Limb (tissue), 2 donors: ENCODE results near the gene CYGB.
A peak's percentile ranks its signal among the peaks of the same experiment; 100 is the strongest.
"Not testable (repeated sequence)": the region's sequence is repeated elsewhere in the genome, so short reads cannot be mapped to it uniquely, and the experiment has no call there.

ENCODE experiments used
- DNase-seq, 2 donors: peaks; one replicate each; pipeline ENCODE4 v3.0.0-alpha.2; 2016; ENCODE audit errors: extremely low spot score in 2 of 2

Gene CYGB

DNA sequence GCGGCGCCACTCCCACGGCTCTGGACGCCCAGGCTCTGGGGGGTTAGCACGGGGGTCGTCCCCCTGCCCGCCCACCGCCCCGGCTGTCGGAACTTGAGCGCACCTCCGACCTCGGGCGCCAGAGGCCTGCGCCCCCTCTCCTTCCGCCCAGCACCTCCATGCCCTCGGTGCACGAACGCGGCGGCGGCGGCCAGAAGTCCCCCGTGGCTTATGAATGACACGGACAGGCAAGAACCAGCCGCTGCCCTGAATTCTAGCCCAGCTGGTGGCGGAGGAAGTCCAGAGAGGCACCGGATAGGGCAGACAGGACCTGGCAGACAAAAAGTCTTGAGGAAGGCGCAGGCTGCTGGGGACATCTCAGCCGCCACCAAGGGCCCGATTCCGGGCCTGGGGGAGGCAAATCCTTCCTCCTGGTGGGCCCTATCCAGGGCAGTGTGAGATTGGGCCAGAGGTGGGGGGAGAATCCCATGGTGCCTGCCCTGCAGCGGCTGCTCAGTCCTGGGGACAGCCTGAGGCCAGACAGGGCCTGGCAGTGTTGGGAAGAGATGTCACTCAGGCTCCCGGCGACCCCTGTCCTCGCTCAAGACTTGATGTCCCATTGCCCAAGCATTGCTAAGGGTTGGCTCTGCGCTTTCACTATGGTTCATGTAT lies 897 bp upstream of the CYGB start:
- no peak for DNase-seq

DNA sequence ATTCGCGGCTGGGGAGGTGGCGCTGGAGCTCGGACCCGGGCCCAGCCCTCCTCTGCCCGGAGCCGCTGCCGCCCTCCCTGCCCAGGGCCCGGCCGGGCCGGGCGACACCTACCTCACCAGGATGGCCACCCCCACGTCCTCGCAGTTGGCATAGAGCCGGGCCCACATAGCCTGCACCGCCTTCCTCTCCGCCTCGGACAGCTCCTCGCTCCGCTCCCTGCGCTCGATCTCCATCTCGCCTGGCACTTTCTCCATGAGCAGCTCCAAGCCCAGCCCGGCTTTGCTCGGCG lies 276 bp downstream of the CYGB start:
- no peak for DNase-seq

DNA sequence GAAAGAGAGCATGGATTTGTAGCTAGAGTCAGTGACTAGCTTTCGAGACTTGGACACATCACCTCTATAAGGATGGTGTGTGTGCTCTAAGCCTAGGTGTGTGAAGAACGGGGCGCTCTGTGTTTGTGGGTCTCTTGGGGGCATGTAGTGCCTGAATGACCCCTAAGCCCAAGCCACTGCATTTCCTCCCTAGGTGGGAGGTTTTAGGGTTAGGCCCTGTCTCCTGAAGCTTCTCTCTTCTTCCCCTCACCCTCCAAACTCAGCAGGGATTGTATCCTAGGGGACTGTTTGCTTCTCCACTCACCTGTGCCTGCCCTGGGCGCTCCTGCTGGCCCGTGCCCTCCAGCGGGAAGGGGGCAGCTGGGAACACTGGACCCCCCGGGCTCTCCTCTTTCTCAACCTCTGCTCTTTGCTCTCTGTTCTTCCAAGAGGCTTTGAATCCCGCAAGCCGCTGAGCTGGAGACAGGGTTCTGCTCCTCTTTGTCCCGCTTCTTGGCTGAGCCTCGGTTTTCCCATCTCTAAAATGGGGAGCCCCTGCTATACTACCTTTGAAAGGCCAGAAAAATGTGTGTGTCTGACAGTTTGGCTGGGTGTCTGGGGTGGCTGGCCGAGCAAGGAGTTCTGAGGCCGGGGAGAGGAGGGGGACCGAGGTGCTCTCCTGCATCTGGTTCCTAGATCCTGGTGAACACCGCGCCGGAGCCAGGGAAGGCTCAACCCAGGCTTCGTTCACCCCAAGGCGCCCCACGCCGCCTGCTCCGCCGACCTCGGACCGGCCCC lies 810 bp downstream of the CYGB start:
- DNase-seq, result peak in 1 of 2 donors; percentile 26

DNA sequence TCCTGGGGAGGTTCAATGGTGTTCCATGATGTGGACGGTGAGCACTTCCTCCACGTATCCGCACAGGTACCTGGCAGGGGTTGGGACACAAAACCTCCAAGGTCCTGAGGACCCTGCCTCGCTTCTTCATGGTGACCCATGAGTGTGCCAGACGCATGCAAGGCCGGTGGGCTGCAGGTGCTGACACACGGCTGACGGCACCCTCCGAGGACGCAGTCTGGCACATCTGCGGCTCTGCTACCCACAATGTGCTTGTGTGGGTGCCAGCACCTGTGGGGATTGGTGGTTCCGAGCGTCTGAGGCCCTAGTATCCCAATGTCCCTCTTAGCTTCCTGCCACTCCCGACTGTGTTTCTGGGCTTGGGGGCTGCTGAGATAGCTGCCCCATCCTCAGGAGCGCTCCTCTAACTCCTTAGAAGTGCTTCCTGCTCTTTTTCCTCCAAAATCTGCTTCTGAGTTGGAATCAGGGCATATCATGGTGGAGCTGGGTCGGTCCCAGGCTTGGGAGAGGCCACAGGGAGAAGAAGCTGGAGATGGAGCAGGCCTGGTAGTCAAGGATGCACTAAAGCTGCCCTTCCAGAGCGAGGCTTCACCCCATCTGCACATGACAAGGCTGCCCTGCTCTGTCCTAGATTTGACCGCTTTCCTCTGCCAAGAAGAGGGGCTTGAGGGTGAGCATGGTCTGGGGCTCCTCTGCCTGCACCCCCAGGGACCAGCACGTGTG lies 1.6 kb downstream of the CYGB start:
- peak in 1 of 2 donors; percentile 21 for DNase-seq

DNA sequence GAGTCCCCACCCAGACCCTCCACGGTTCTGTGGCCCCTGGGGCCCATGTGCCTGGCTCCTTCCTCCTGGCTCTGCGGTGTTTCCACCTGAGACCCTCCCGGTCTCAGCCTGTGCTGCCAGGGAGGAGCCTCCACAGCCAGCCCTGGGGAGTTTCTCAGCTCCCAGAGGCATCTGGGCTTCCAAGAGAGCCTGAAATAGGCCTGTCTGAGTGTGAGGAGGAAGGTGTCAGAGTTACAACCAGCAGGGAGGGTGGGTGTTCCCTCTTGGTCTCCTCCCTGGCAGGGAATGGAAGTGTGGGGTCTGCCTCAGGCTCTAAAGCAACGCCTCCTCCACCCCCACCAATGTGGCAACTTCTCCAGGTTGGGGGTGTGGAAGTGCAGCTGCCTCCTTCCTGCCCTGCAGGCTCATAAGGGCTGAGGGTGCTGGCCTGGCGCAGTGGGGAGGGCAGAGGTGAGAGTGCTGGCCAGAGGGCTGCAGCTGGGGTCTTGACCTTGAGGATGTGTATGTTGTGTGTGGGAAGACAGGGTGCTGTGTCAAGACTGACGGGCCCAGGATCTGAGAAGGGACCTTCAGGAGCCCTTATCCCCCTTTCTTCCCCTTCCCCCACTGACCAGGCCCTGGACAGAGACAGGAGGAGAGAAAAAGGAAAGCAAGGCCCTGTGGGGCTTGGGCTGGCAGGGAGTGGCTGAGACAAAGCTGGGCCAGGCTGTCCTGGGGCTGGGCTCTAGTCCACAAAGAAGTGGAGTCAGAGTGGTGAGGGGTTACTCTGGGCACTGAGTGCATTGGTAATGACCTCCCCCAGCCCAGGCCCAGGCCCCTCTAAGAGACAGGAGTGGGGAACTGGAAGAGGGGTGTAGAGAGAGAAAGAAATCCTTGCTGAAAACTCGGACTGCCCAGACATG lies 2.4 kb downstream of the CYGB start:
- DNase-seq, result no peak

DNA sequence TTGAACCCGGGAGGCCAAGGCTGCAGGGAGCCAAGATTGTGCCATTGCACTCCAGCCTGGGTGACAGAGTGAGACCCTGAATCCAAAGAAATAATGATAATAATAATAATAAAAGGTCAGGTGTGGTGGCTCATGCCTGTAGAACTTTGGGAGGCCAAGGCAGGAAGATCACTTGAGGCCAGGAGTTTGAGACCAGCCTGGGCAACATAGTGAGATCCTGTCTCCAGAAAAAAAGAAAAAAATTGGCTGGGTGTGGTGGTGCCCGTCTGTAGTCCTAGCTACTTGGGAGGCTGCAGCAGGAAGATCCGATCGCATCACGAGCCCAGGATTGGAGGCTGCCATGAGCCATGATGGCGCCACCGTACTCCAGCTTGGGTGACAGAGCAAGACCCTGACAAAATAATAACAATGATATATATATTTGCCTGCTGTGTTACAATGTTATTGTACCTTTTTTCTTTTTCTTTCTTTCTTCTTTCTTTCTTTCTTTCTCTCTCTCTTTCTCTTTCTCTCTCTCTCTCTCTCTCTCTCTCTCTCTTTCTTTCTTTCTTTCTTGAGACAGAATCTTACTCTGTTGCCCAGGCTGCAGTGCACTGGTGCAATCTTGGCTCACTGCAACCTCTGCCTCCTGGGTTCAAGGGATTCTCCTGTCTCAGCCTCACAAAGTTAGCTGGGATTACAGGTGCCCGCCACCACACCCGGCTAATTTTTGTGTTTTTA lies 3.7 kb downstream of the CYGB start:
- DNase-seq, result not testable (repeated sequence)

DNA sequence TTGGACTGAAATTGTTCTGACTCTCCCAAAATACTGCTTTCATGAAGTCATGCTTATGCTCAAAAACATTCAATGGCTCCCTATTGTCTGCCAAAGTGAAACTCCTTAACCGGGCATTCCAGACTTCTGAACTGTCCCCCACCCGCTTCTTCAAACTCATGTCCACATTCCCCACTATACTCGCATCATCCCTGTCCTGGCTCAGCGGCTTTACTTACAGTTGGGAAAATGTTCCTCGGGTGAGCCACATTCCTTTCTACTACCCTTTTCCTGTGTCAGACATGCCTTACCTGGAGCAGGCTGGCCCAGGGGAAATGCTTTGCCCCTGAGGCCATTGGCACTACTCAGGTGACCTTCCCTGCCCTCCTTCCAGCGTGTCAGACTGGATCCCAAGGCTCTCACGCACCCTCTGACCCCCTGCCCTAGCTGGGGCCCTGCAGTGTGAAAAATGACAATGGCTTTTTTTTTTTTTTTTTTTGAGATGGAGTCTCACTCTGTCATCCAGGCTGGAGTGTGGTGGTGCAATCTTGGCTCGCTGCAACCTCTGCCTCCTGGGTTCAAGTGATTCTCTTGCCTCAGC lies 5.3 kb downstream of the CYGB start:
- no peak for DNase-seq

DNA sequence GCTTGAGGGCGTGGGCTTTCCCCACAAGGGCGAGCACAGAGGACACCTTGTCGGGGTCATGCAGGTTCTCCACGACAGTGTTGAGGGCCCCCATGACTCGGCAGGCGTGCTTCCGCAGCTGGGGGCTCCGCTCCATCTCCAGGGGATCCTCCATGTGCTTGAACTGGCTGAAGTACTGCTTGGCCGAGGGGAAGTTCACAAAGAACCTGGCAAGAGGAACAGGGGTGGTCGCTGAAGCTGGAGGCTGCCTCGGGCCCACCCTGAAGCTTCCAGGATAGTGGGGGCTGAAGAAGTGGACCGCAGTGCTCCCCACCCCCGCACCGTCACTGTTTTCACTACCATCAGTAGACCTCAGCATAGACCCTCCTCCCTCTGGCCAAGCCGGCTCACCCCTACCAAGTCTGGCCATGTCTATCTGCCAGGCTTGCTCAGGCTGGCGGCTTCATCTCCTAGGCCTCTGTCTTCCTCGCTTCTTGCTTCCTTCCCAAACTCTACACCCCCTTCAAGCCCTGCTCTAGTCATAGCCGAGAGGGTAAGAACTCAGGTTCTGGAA lies 5.9 kb downstream of the CYGB start:
- peak in 1 of 2 donors; percentile 27 for DNase-seq

DNA sequence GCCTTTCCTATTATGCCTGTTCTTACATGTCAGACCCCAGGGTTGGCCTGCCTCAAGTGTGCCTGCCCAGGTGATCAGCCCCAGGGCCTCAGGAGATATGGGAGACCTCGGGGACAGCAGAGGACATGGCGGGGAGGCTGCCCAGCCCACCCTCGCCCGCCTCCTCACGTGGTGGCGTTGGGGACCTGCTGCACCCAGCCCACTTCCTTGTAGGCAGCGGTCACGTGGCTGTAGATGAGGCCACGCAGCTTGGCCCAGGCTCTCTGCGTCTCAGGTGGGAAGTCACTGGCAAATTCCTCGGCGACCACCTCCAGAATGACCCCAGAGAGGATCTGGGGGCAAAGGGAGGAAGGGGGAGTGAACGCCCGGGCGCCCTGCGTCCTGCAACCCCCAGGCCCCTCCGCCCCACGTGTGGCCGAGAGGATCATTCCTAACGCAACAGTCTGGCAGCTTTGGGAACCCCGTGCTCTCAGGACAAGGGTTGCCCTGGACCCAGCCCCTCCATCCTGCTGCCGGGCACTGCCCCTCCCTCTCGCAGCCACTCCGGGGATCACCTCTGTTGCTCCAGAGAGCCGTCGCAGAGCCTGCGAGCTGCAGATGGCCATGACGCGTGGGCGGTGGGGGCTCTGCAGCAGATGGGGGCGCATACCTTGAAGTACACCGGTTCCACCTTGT lies 6.6 kb downstream of the CYGB start:
- DNase-seq, result peak in 1 of 2 donors; percentile 26

DNA sequence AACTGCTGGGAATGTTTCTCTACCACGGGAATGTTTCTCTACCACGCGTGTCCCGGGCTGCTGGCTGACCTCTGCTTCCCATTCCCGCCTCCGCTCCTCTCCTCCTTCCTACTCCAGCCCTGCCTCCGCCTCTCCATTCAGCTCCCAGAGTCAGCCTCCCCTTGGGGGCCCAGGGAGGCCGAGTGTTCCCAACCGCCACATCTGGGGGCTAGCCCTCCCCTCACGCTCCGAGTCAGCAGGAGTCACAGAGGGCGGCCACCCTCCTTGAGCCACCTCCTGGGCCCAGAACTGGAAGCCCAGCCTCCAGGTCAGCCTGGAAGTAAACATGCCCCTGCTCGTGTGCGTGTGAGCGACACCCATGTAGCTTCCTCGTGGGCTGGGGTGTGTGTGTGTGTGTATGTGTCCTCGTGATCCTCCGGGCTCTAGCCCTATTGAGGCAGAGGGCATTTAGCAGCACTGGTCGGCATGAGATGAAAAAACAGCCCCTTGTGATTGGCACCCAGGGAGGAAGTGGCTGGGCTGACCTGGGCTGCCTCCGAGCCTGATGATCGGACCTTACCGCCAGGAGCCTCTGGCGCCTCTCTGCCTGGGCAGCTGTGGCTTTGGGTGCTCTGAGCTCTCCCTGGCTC lies 7.3 kb downstream of the CYGB start:
- DNase-seq, result peak; percentile 60 to 70

DNA sequence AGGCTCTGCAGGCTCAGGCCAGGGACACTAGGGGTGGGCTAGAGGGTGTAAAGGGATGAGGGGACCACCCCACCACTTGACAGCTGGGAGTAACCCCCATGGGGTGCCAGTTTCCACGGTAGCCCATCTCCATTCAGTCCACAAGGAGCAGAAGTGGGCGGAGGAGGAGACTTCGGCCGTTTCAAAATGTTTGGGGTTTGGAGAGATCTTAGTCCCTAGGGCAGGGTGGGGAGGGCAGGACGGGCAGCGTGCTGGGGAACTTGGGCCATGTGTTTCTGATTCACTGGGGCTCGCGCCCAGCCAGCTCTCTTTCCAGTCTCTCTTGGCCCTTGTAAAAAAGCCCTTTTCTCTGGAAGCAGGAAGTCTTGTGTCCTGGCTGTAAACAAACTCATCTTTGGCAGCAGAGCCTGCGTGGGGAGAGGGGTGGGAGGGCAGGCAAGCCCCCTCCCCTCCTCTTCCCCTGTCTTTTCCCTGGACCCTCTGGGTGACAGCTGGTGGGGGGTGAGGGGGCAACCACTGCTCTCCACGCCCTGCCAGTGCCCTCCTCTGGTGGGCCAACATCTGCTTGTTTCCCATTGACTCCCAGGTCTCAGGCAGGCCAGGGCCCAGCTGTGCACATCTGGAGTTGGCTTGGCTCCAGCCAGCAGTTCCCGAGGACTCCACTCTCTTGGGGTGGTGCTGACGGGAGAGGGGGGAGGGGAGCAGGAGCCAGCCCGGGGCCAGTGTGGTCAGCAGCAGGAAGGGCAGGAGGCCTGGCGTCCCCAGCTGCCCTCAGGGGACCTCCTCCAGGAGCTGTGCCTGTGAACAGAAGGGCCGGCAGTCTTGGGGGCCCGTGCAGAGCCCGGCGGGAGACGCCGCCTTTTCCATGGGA lies 8.1 kb downstream of the CYGB start:
- peak; percentile 79 for DNase-seq

DNA sequence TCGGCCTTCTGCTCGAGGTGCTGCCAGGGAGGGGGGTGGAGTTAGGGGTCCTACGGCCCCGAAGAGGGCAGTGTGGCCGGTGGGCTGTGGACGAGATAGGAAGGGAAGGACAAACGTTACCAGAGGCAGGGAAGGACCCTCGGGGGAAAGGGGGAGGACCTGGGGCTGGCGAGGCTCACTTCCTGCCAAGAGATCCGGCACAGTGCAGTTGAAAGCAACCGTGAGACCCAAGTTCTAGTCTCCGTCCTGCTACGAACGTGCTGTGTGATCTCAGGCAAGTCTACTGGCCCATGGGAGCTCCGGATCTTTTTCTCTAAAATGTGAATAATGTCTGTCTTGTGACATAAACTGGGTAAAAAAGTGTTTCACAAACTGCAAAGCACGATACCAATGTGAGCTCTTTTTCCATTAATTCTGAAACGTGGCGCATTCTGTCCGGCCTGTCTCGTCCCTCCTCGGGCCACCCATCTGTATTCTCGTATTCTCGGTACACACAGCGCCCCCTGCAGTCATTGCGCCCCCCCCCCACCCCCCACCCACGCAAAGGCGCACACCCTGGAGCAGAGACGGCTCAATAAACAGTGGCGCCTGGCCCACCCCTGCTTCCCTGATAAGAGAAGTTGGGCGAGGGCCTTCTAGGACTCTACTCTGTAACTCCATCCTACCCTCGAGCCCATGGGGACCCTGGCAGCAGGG lies 8.8 kb downstream of the CYGB start:
- DNase-seq, result no peak

DNA sequence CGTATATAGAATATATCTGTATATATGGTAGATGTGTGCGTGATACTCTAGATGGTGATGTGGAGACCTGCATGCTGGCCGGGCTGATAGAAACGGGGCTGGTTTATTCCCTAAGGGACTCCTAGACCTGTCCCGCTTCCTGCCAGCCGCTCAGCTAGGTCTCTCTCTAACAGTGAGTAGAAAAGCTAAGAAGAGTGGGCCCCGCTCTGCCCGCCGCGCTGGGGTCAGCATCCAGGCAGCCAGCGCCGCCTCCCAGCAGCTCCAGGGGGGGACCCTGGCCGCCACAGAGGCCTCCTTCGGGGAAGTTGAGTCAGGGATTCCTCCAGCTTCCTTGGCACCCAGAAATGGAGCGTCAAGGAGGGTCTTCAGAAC lies 9.4 kb downstream of the CYGB start:
- peak in 1 of 2 donors; percentile 41 for DNase-seq

DNA sequence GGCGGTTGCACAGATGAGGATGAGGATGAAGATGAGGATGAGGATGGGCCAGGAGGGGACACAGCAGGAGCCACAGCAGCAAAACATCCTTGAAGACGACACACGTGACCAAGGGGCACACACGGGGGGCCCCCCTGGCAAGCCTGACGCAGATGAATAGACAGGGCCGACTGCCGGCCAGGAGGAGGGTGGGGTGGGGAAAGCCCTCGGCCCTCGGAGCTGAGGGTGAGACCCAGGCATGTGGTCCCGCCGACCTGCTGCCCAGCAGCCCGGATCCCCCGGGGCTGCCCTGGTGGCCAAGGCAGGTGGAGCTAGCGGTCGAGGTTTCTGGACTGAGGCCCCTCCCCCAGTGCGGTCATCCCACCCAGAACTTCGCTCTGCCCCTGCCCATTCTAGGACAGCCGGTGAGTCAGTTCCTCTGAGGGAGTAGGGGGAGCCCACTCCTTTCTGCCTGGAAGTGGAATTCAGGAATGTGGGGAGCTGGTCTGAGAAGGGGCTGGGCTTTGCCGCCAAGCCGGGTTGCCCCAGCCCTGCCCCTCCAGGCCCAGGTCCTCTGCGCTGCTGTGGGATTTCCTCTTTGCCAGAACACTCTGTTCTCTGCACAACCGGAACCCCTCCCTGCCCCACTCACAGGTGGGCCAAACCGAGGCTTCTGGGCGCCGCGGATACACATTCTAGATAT lies 9.9 kb downstream of the CYGB start:
- peak; percentile 39 to 59 for DNase-seq

DNA sequence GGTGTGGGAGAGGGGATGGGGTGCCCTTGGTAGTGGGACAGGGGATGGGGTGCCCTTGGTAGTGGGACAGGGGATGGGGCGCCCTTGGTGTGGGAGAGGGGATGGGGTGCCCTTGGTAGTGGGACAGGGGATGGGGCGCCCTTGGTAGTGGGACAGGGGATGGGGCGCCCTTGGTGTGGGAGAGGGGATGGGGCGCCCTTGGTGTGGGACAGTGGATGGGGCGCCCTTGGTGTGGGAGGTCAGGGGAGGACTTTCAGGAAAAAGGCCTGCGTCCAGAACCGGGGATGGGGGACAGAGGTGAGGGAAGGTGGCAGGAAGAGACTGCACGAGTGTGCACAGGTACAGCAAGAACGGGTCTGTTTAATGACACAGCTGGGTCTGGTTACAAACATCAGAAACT lies 10.5 kb downstream of the CYGB start:
- DNase-seq, result not testable (repeated sequence)

DNA sequence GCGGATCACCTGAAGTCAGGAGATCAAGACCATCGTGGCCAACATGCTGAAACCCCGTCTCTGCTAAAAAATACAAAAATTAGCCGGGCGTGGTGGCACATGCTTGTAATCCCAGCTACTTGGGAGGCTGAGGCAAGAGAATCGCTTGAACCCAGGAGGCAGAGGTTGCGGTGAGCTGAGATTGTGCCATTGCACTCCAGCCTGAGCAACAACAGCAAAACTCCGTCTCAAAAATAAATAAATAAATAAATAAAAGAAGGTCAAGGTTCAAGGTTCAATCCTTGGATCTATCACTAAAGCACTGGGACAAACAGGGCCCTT lies 12.0 kb downstream of the CYGB start:
- not testable (repeated sequence) for DNase-seq
